Measurements from ENCODE around the gene ADI1. TPM values are rescaled to one million over a fixed set of nuclear protein-coding genes. Genes with fewer than 3 reads are reported as not detected.
"Not testable (repeated sequence)": the region's sequence is repeated elsewhere in the genome, so short reads cannot be mapped to it uniquely, and the experiment has no call there.

ADI1 gene
- total and polyA plus RNA-seq, 12 donors, result 50.0 to 160 (median 103) TPM

- no peak overlapping the region for H3K4me3 ChIP-seq
- no peaks in the 10 kb centered on the region for H3K27me3 ChIP-seq
- TF ChIP-seq POLR2A (IDR thresholded peaks at IDR 0.05) (no peak), CTCF (IDR thresholded peaks at IDR 0.05) (no peak)
- peak in 1 of 7 donors; percentile 45 for DNase-seq
- H3K9me3 ChIP-seq (replicated peaks in 1 of 3), result no peaks in the 10 kb centered on the region
- WGBS, 4 donors, result 75 to 79% (median 78%) methylated on average over 11 to 13 of the region's 13 CpGs
- intact Hi-C loops (cut with DNase I), result no loop called here
- H3K36me3 ChIP-seq (replicated peaks in 1 of 2), result peaks cover 0 to 39% of the 10 kb centered on the region in 2 donors
- peaks cover 4% of the 10 kb centered on the region in 2 donors for H3K4me1 ChIP-seq (replicated peaks in 1 of 2)
- H3K27ac ChIP-seq, result no peak overlapping the region
These were observed 15.8 kb downstream of the ADI1 start for GRCh38 chr2:3503483-3503882.

- peak in 1 of 7 donors; percentile 39 for DNase-seq
- peaks cover 4% of the 10 kb centered on the region in 2 donors for H3K4me1 ChIP-seq (replicated peaks in 1 of 2)
- no peak overlapping the region for H3K4me3 ChIP-seq
- no peak overlapping the region for H3K27ac ChIP-seq
- peaks cover 0 to 44% of the 10 kb centered on the region in 2 donors for H3K36me3 ChIP-seq (replicated peaks in 1 of 2)
- TF ChIP-seq CTCF (IDR thresholded peaks at IDR 0.05) (no peak), POLR2A (IDR thresholded peaks at IDR 0.05) (no peak)
- H3K9me3 ChIP-seq (replicated peaks in 1 of 3), result no peaks in the 10 kb centered on the region
- WGBS, 4 donors, result 92 to 97% (median 94%) methylated on average over 14 of the region's 14 CpGs
- H3K27me3 ChIP-seq, result no peaks in the 10 kb centered on the region
- intact Hi-C loops (cut with DNase I), result no loop called here
These were observed 16.3 kb downstream of the ADI1 start for GRCh38 chr2:3503046-3503445.

- DNase-seq, result peak in 1 of 7 donors; percentile 46
- TF ChIP-seq POLR2A (IDR thresholded peaks at IDR 0.05), result no peak
- no peak for TF ChIP-seq CTCF (IDR thresholded peaks at IDR 0.05)
- WGBS, 4 donors, result 94 to 96% (median 95%) methylated on average over 19 to 34 of the region's 34 CpGs
- H3K4me1 ChIP-seq (replicated peaks in 1 of 2), result no peaks in the 10 kb centered on the region
- H3K4me3 ChIP-seq, result no peak overlapping the region
- intact Hi-C loops (cut with DNase I), result no loop called here
- no peaks in the 10 kb centered on the region for H3K27me3 ChIP-seq
- no peaks in the 10 kb centered on the region for H3K9me3 ChIP-seq (replicated peaks in 1 of 3)
- H3K27ac ChIP-seq, result no peak overlapping the region
- peaks cover 0 to 55% of the 10 kb centered on the region in 2 donors for H3K36me3 ChIP-seq (replicated peaks in 1 of 2)
These were observed 18.9 kb downstream of the ADI1 start for GRCh38 chr2:3500326-3500899.

- DNase-seq, result peak in 1 of 7 donors; percentile 35
- TF ChIP-seq CTCF (IDR thresholded peaks at IDR 0.05) (no peak), POLR2A (IDR thresholded peaks at IDR 0.05) (no peak)
These were observed 20.4 kb downstream of the ADI1 start for GRCh38 chr2:3498783-3499394.

GRCh38 chr2:3496708-3497080 is 22.6 kb downstream of the ADI1 start:
- H3K27me3 ChIP-seq; intact Hi-C loops (cut with DNase I); H3K9me3 ChIP-seq (replicated peaks in 1 of 3); H3K4me1 ChIP-seq (replicated peaks in 1 of 2); H3K27ac ChIP-seq; H3K4me3 ChIP-seq: not testable (repeated sequence)
- WGBS, 4 donors, result 92 to 98% (median 96%) methylated on average over 15 of the region's 15 CpGs
- peak in 1 of 7 donors; percentile 41 for DNase-seq
- H3K36me3 ChIP-seq (replicated peaks in 1 of 2), result peaks cover 0 to 40% of the 10 kb centered on the region in 2 donors

More at GRCh38 chr2:3498783-3499394, 20.4 kb downstream of the ADI1 start:
- WGBS, 4 donors, result 91 to 95% (median 93%) methylated on average over 18 of the region's 18 CpGs
- no peaks in the 10 kb centered on the region for H3K9me3 ChIP-seq (replicated peaks in 1 of 3)
- H3K4me1 ChIP-seq (replicated peaks in 1 of 2), result peaks cover 0 to 5% of the 10 kb centered on the region in 2 donors
- H3K36me3 ChIP-seq (replicated peaks in 1 of 2), result peaks cover 0 to 44% of the 10 kb centered on the region in 2 donors
- no peak overlapping the region for H3K4me3 ChIP-seq
- intact Hi-C loops (cut with DNase I), result no loop called here
- no peaks in the 10 kb centered on the region for H3K27me3 ChIP-seq
- H3K27ac ChIP-seq, result no peak overlapping the region

All from adrenal gland (tissue), 12 donors.